8988T (cell line): ENCODE data around the gene PPP1R15A.
"Not testable (repeated sequence)": the region's sequence is repeated elsewhere in the genome, so short reads cannot be mapped to it uniquely, and the experiment has no call there.

Source experiments
- DNase-seq: peaks from one replicate; pipeline ENCODE4 v3.0.0; 2011

The PPP1R15A gene

GRCh38 chr19:48881741-48882657 is 9.8 kb downstream of the PPP1R15A start:
- no peak for DNase-seq

GRCh38 chr19:48883726-48884125 is 11.5 kb downstream of the PPP1R15A start:
- DNase-seq: no peak

DNA sequence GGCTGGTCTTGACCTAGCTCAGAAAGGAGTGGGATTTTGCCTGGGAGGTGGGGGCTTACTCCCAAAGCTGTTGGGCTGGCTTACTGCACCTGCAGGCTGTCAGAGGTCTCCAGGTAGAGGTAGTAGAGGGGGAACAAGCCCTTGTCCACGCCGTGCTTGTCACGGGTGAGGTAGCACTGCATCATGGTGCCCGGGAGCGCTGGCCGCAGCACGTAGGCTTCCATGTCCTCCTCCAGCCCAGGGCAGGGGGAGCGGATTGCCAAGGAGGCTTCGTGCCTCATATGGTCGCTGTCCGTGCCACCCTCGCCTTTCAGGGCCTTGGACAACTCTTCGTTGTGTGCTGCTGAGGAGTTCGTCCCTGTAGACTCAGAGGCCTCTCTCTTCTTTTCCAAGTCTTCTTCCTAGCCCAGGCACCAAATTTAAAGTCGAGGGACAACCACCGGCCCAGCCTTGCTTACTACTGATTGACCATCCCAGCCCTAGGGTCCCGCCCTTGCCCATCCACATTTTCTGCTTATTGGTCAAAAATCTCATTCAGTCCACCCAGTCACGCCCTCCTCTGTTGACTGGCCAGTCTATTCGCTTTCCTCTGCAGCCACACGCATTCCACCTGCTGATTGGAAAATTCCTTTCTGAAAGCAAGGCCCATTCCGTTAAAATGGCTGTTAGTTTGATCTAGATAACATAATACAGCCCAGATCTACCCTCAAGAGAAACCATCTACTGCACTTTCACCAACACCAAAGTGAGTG is 15.8 kb downstream of the PPP1R15A start:
- no peak for DNase-seq

- not testable (repeated sequence) for DNase-seq
Measured at GRCh38 chr19:48889496-48889895, 17.3 kb downstream of the PPP1R15A start.

DNA sequence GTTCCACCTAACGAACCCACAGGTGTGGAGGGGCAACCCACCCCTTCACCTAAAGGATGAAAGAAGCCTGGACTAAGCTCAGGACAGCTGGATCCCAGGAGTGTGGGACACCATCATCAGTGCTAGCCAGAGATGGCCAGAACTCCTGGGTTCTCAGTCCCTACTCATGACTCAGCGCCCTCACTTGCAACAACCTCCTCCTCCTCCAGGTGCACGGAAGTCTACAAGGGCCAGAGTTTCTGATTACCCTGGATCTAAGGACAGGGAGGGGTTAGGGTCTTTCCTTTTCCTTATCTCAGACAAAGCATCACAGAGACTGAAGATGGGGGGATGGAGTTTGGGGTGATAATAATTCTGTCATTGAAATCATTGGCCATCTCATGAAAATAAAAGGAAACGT is 18.3 kb downstream of the PPP1R15A start:
- no peak for DNase-seq

GRCh38 chr19:48895226-48895625 is 23.0 kb downstream of the PPP1R15A start:
- DNase-seq: no peak

DNA sequence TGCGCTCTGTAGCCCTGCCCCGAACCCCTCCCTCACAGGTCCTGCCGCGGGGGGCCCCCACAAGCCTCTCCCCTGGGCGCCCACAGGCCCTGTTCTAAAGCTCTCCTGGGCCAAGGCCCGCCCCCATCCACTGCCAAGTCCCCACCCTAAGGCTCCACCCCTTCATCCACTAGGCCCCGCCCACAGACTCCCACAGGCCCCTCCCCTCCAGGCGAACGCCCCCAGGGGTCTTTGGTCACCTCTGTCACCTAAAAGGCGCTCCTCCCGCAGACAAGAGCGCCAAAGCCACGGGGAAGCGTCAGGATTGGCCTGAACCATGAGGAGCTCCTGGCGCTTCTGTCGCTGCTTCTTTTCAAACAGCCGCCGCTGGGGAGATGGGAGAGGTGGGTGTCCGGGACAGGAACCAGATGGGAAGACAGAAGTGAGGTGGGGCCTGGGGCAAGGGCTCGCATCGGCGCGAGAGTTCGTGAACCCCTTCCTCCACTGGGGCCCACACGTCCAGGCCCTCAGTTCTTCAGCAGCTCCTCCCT is 24.0 kb downstream of the PPP1R15A start:
- peak; percentile 44 for DNase-seq

GRCh38 chr19:48897181-48897580 is 25.0 kb downstream of the PPP1R15A start:
- no peak for DNase-seq

GRCh38 chr19:48899386-48899749 is 27.1 kb downstream of the PPP1R15A start:
- not testable (repeated sequence) for DNase-seq

DNA sequence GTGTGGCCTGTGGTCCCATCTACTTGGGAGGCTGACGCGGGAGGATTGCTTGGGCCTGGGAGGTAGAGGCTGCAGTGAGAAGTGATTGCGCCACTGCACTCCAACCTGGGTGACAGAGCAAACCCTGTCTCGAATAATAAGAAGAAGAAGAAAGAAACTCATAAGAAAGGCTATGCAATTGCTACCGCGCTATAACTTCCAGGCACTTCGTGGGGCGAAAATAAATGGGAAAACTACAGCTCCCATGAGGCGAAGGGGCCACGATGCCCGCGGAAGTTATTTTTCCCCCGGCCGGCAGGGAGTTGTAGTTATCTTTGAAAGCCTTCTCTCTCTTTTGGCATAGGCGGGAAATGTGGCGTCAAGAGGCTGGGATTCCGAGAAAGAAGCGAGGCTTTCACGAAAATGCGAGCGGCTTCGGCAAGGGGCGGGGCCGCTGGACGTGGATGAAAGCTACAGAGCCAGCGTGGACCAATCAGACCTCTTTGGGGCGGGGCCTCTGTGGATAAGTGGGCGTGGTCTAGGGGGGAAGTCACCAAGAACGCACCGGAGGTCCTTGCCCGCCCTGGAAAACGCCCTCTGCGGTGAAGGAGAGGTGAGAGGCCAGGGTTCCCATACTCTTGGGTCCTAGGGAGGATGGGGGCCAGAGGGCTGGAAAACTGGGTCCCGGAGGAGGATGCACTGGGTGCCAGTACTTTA is 27.7 kb downstream of the PPP1R15A start, which contains the start of gene NUCB1:
NUCB1 (plus strand) TSS at position 532 of the 696 bp plus-strand sequence. CDS start 485 bp downstream, outside the sequence.
- DNase-seq: peak; percentile 92

GRCh38 chr19:48900477-48901406 is 28.5 kb downstream of the PPP1R15A start:
- DNase-seq: no peak

DNA sequence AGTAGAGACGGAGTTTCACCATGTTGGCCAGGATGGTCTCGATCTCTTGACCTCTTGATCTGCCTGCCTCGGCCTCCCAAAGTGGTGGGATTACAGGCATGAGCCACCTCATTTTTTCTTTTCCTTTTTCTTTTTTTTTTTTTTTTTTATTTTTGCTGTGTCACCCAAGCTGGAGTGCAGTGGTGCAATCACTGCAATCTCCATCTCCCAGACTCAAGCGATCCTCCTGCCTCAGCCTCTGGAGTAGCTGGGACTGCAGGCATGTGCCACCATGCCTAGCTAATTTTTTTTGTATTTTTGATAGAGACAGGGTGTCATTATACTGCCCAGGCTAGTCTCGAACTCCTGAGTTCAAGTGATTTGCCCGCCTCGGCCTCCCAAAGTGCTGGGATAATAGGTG is 30.1 kb downstream of the PPP1R15A start:
- DNase-seq: not testable (repeated sequence)

DNA sequence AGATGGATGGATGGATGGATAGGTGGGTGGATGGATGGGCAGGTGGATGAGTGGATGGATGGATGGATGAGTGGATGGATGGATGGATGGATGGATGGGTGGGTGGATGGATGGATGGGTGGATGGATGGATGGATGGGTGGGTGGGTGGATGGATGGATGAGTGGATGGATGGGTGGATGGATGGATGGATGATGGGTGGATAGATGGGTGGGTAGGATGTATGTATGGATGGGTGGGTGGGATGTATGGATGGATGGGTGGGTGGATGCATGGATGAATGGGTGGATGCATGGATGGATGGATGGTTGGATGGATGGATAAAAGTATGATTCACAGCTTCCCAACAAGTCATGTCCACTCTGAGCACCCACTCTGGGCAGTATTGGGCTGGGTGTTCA is 31.6 kb downstream of the PPP1R15A start:
- not testable (repeated sequence) for DNase-seq

DNA sequence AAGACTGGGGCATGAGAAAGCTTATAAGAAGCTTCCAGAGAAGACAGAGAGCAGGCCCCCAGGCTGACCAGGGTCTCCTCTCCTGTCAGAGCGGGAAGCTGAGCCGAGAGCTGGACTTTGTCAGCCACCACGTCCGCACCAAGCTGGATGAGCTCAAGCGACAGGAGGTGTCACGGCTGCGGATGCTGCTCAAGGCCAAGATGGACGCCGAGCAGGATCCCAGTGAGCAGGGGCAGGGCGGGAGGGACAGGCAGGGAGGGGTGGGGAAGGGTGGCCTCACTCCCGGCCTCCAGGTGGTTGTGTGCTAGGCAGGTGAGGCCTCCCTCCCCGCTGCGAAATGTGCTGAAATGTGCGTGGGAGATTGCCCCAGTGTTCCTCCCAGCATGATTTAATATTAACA is 33.4 kb downstream of the PPP1R15A start:
- no peak for DNase-seq

- DNase-seq: no peak
Measured at GRCh38 chr19:48906324-48906723, 34.1 kb downstream of the PPP1R15A start.

- no peak for DNase-seq
Measured at GRCh38 chr19:48907671-48908070, 35.5 kb downstream of the PPP1R15A start.

- not testable (repeated sequence) for DNase-seq
Measured at GRCh38 chr19:48909424-48910077, 37.3 kb downstream of the PPP1R15A start.

- no peak for DNase-seq
Measured at GRCh38 chr19:48910803-48911202, 38.6 kb downstream of the PPP1R15A start.

DNA sequence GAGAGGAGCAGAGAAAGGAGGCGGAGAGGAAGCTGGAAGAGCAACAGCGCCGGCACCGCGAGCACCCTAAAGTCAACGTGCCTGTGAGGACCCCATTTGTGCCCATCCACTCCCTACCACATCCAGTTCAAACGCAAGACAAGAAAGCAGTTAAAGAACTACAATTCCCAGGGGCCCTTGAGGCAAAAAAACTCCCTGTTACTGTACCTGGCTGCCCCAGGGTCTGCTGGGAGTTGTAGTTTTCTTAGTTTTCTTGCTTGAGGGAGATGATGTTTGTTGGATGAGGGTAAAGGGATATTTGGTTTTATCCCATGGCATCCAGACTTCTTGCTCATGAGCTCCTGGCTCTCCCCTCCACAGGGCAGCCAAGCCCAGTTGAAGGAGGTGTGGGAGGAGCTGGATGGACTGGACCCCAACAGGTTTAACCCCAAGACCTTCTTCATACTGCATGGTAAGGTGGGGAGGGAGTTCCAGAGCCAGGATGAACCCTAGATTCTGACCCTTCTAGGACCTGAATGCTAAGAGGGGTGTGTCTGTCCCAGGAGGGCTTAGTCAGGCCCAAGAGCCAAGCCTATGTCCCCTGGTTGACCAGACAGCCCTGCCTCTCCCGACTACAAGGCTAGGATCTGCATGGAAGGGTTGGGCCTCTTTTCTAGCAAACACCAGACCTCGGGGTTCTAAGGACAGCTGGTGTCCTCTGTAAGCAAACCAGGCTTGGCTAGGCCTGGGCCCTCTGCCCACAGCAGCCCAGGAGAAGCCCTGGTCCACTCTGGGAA is 41.1 kb downstream of the PPP1R15A start:
- no peak for DNase-seq

- no peak for DNase-seq
Measured at GRCh38 chr19:48914181-48914580, 42.0 kb downstream of the PPP1R15A start.
